ENCODE measurements around the gene PREX1. TPM values are rescaled to one million over a fixed set of nuclear protein-coding genes. Genes with fewer than 3 reads are reported as not detected.

The PREX1 gene
- total RNA-seq, 2 experiments from 2014 or later, result 36.5 to 39.2 TPM

DNA sequence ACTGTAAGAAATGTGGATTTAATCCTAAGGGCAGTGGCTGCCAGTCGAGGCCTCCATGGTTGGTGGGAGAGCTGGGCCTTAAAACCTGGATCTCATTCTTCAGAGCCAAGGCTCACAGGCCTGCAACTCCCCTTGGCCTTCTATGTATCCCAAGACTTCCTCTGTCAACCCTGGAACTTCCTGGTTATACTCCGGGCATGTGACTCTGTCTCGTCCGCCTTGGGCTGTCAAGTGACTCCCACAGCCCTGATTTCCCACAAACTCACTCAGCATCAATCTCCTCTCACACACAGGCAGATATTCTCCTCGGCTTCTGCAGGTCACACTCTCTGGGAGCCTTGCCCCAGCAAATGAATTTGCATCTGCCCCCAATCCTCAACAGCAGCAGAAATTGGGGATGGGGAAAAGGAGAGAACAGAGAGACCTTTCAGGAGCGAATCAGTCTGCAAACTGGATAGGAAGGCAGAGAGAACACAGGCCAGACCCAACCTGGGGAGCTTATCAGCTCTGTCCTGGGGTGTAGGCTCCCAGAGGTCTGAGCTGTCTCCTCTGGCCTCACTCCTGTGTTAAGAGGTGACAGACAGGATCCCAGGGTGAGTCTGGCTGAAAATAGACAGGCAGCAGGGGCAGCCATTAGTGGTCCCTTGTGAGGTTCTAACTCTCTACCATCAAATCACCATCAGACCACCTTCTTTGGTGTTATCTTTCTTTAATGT, 30.4 kb upstream of the PREX1 start:
- no peaks in the 10 kb centered on the region for H3K4me1 Mint-ChIP-seq
- ATAC-seq (no peak), DNase-seq (no peak)
- no peaks in the 10 kb centered on the region for H3K36me3 Mint-ChIP-seq (ENCODE audit: low read depth)
- no peak overlapping the region for H3K27ac Mint-ChIP-seq
- ChIA-PET CTCF (interaction anchor here (0.7 to 1.5 kb wide), 2 partner anchors 80 to 203 kb away, joined by 3 to 4 read pairs; no protein-coding TSS in a partner anchor), POLR2A (no interaction called here)
- intact Hi-C loops (cut with DNase I, micrococcal nuclease), result no loop called here
- no peak overlapping the region for H3K4me3 Mint-ChIP-seq
- H3K9me3 Mint-ChIP-seq (ENCODE audit: low read depth), result no peaks in the 10 kb centered on the region
- H3K27me3 Mint-ChIP-seq, result no peaks in the 10 kb centered on the region

DNA sequence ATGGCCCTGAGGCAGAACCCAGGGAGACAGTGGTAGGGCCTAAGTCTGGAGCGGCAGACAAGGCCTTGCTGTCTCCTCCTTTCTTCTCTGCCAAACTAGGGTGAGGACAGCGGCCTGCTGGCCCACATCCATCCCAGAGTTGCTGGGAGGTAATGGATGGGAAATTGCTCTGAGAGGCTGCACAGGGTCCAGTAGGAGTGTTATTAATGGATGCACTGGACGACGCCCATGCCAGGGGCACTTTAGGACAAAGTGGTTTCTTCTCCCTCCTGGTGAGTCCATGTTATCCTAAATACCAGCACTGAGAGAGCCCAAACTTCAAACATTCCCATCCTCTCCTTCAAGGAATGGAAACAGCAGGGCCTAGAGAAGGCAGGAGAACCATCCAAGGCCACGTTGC, 28.3 kb upstream of the PREX1 start:
- Mint-ChIP-seq H3K4me3 (no peak overlapping the region), H3K27ac (no peak overlapping the region), H3K9me3 (ENCODE audit: low read depth) (peaks cover 5% of the 10 kb centered on the region), H3K36me3 (ENCODE audit: low read depth) (no peaks in the 10 kb centered on the region), H3K27me3 (no peaks in the 10 kb centered on the region), H3K4me1 (no peaks in the 10 kb centered on the region)
- POLR2A ChIA-PET, result no interaction called here
- intact Hi-C loops (cut with DNase I, micrococcal nuclease), result no loop called here
- CTCF ChIA-PET, result no interaction called here
- ATAC-seq (no peak), DNase-seq (no peak)

DNA sequence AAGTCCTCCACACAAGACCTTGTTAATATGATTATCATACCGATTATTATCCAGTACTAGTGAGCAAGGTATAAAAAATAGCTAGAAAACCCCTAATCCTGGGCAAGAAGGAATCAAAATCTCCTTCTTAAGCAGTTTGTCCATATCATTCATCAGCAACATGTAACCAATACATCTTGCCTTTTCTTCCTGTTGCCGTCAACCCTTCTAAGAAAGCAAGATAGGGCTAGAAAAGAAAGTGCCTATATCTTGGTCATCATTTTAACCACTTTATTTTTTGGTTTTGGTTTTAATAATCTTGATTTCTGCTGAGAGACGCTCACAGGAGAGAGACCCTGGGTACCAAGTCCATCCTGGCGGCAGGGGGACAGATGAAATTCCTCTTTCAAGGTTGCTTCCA, 27.2 kb upstream of the PREX1 start:
- POLR2A ChIA-PET, result no interaction called here
- ATAC-seq (no peak), DNase-seq (no peak)
- Mint-ChIP-seq H3K4me1 (no peaks in the 10 kb centered on the region), H3K27me3 (no peaks in the 10 kb centered on the region), H3K9me3 (ENCODE audit: low read depth) (peaks cover 5% of the 10 kb centered on the region), H3K36me3 (ENCODE audit: low read depth) (no peaks in the 10 kb centered on the region), H3K27ac (no peak overlapping the region), H3K4me3 (no peak overlapping the region)
- CTCF ChIA-PET, result no interaction called here
- intact Hi-C loops (cut with DNase I, micrococcal nuclease), result no loop called here

DNA sequence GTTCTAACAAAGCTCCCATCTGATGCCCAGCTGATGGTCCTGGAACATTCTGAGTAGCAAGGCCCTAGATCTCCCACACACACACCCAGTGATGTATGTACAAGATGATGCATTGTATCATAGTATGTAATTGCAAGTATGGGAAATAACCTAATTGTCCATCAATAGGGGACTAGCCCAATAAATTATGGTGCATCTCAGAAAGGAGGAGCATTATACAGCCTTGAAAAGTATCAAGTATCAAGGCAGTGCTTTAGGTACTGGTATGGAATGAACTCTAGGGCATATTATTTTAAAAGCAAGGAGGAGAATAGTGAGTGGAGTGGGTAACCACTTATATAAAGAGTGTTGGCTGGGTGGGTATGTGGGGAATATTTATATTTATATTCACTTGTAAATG, 24.8 kb upstream of the PREX1 start:
- no peak overlapping the region for H3K27ac Mint-ChIP-seq
- H3K4me3 Mint-ChIP-seq, result no peak overlapping the region
- intact Hi-C loops (cut with DNase I, micrococcal nuclease), result no loop called here
- H3K36me3 Mint-ChIP-seq (ENCODE audit: low read depth), result no peaks in the 10 kb centered on the region
- peaks cover 4% of the 10 kb centered on the region for H3K4me1 Mint-ChIP-seq
- ChIA-PET CTCF (no interaction called here), POLR2A (no interaction called here)
- DNase-seq, result no peak
- ATAC-seq, result no peak
- H3K9me3 Mint-ChIP-seq (ENCODE audit: low read depth), result peaks cover 5% of the 10 kb centered on the region
- no peaks in the 10 kb centered on the region for H3K27me3 Mint-ChIP-seq

DNA sequence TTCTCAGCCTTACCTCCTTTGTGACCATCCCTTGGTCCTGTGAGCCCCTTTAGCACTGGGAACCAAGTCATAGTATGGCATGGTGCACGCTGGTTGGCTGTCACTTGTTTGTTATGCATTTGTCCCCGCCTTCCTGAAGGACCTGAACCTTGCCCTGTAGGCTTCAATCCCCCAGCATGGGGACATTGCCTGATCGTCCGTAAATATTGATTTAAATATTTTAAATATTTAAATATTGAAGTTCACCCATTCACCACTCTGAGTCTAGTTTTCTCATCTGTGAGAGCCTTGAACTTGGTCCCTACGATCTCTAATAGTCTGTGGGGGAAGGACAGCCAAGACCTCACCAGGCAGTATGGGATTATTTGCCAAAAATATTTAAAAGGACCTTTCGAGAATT, 23.8 kb upstream of the PREX1 start:
- Mint-ChIP-seq H3K36me3 (ENCODE audit: low read depth) (no peaks in the 10 kb centered on the region), H3K27me3 (no peaks in the 10 kb centered on the region), H3K27ac (no peak overlapping the region), H3K9me3 (ENCODE audit: low read depth) (peaks cover 5% of the 10 kb centered on the region), H3K4me3 (no peak overlapping the region), H3K4me1 (peaks cover 14% of the 10 kb centered on the region)
- ATAC-seq, result no peak
- no peak for DNase-seq
- CTCF ChIA-PET, result no interaction called here
- POLR2A ChIA-PET, result no interaction called here
- intact Hi-C loops (cut with DNase I, micrococcal nuclease), result no loop called here

DNA sequence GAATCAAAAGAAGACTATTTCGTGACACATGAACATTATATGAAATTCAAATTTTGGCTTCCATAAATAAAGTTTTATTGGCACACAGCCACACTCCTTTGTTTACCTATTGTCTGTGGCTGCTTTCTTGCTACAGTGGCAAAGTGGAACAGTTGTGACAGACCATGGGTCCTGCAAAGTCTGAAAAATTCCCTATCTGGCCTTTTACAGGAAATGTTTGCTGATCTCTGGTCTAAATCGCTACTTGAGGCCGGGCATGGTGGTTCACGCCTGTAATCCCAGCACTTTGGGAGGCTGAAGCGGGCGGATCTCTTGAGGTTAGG, 23.1 kb upstream of the PREX1 start:
- ChIA-PET POLR2A (interaction anchor here (0.7 kb wide), 1 partner anchor 10 kb away, joined by 4 read pairs; no protein-coding TSS in a partner anchor), CTCF (interaction anchor here (0.7 kb wide), 1 partner anchor 27 kb away, joined by 4 read pairs; no protein-coding TSS in a partner anchor)
- Mint-ChIP-seq H3K27me3 (no peaks in the 10 kb centered on the region), H3K36me3 (ENCODE audit: low read depth) (no peaks in the 10 kb centered on the region), H3K4me1 (peaks cover 18% of the 10 kb centered on the region), H3K27ac (no peak overlapping the region), H3K9me3 (ENCODE audit: low read depth) (peaks cover 5% of the 10 kb centered on the region), H3K4me3 (no peak overlapping the region)
- intact Hi-C loops (cut with DNase I, micrococcal nuclease), result no loop called here
- DNase-seq (no peak), ATAC-seq (no peak)

DNA sequence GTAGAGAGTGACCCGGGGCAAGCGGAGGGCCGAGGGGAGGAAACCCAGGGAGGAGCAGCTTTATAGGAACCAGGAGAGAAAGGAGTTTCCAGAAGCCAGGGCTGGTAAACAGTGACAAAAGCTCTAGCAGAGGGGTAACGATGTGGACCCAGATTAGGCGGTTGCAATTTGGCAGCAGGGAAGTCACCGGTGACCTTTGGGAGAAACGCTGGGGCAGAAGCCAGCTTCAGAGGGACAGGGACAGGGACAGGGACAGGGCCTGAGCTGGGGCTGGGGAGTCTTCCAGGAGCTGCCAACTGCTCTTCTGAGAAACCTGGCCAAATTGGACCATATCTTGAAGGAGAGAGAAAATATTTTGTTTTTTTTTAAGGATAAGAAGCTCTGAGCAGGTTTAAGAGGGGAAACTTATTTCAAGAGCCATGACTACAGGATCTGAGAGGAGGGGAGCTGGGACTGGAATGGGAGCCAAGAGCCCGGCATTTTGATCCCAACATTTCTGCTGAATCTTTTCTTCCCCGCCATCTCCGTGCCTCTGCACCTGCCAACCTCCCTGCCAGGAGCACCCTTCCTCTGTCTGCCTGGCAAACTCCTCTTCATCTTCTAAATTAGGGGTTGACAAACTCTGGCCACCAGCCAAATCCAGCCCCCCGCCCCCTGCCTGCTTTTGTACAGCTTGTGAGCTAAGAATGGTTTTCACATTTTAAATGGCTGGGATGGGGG, 22.6 kb upstream of the PREX1 start:
- ATAC-seq, result no peak
- CTCF ChIA-PET, result interaction anchor here (0.6 to 0.7 kb wide), 2 partner anchors 27 to 123 kb away, joined by 3 to 4 read pairs; no protein-coding TSS in a partner anchor

DNA sequence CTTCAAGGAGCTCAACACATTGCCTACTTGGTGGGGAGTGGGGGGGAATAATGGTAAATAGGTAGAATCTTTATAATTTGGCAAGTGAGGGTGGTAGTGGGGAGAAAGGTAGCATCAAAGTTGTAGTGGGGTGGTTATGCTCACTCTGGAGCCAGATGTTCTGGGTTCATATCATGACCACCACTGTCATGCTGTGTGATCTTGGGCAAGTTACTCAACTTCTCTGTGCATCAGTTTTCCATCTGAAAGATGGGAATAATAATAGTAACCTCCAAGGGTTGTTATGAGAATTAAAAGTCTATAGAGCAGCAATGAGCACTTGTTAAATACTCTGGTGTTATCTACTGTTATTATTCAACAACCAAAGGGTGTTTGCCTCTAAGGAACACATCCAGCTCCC, 22.0 kb upstream of the PREX1 start:
- Mint-ChIP-seq H3K4me1 (peaks cover 22% of the 10 kb centered on the region), H3K4me3 (no peak overlapping the region), H3K36me3 (ENCODE audit: low read depth) (no peaks in the 10 kb centered on the region), H3K27me3 (no peaks in the 10 kb centered on the region), H3K9me3 (ENCODE audit: low read depth) (peaks cover 5% of the 10 kb centered on the region), H3K27ac (no peak overlapping the region)
- DNase-seq, result no peak
- intact Hi-C loops (cut with DNase I, micrococcal nuclease), result no loop called here
- ChIA-PET POLR2A (no interaction called here), CTCF (interaction anchor here (0.6 kb wide), 1 partner anchor 123 kb away, joined by 3 read pairs; no protein-coding TSS in a partner anchor)
- no peak for ATAC-seq

More for the DNA sequence above, 22.6 kb upstream of the PREX1 start:
- no peaks in the 10 kb centered on the region for H3K27me3 Mint-ChIP-seq
- DNase-seq, result no peak
- H3K4me1 Mint-ChIP-seq, result peaks cover 18% of the 10 kb centered on the region
- intact Hi-C loops (cut with DNase I, micrococcal nuclease), result no loop called here
- no peaks in the 10 kb centered on the region for H3K36me3 Mint-ChIP-seq (ENCODE audit: low read depth)
- POLR2A ChIA-PET, result interaction anchor here (0.7 kb wide), 1 partner anchor 10 kb away, joined by 4 read pairs; no protein-coding TSS in a partner anchor
- no peak overlapping the region for H3K27ac Mint-ChIP-seq
- H3K4me3 Mint-ChIP-seq, result no peak overlapping the region
- H3K9me3 Mint-ChIP-seq (ENCODE audit: low read depth), result peaks cover 5% of the 10 kb centered on the region

DNA sequence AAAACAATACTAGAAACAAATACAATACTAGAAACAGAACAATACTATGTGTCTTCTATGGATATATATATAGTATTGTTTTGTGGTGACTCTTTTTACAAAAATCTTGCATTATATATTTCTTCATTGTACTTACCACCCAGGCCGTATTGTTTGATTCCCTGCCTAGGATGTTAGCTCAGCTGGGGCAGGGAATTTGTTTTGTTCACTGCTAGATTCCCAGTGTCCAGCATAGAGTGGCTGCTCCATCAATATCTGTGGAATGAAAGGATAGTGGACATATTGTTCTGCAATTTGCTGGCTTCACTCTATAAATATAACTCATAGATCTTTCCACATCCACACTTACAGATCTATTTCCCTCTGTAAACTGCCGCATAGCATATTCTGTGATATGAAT, 21.5 kb upstream of the PREX1 start:
- ChIA-PET CTCF (interaction anchor here (0.6 kb wide), 1 partner anchor 122 kb away, joined by 3 read pairs; no protein-coding TSS in a partner anchor), POLR2A (no interaction called here)
- DNase-seq (no peak), ATAC-seq (no peak)
- no peaks in the 10 kb centered on the region for H3K27me3 Mint-ChIP-seq
- peaks cover 5% of the 10 kb centered on the region for H3K9me3 Mint-ChIP-seq (ENCODE audit: low read depth)
- no peak overlapping the region for H3K27ac Mint-ChIP-seq
- H3K4me3 Mint-ChIP-seq, result no peak overlapping the region
- peaks cover 23% of the 10 kb centered on the region for H3K4me1 Mint-ChIP-seq
- intact Hi-C loops (cut with DNase I, micrococcal nuclease), result no loop called here
- no peaks in the 10 kb centered on the region for H3K36me3 Mint-ChIP-seq (ENCODE audit: low read depth)

DNA sequence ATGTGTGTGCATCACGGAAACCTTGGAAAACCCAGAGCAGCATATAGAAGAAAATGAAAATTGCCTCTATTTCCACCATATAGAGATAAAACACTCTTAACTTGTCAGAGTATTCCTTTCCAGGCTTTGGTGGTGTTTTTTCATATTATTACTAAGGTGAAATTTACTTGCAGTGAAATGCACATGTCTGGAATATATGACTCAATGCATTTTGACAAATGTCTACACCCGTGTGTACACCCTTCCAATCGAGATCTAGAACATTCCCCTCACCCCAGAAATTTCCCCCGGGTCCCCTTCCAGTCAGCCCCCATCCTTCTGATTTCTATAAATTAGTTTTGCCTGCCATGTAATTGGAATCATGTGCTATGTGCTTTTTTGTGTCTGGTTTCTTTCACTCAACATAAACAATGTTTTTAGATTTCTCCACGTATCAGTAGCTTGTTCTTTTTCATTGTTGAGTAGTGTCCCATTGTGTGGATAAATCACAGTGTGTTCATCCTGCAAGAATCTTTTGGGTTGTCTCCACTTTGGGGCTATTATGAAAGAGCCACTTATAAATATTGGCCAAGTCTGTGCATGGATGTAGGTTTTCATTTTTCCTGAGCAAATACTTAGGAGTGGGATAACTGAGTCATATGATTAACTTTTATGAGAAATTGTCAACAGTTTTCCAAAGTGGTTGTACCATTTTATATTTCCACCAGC, 19.9 kb upstream of the PREX1 start:
- no peaks in the 10 kb centered on the region for H3K27me3 Mint-ChIP-seq
- H3K4me1 Mint-ChIP-seq, result peaks cover 23% of the 10 kb centered on the region
- H3K36me3 Mint-ChIP-seq (ENCODE audit: low read depth), result no peaks in the 10 kb centered on the region
- peak; percentile 17 for ATAC-seq
- ChIA-PET CTCF (no interaction called here), POLR2A (no interaction called here)
- H3K9me3 Mint-ChIP-seq (ENCODE audit: low read depth), result peaks cover 3% of the 10 kb centered on the region
- H3K27ac Mint-ChIP-seq, result peak overlapping the region; percentile 89
- H3K4me3 Mint-ChIP-seq, result no peak overlapping the region
- intact Hi-C loops (cut with DNase I, micrococcal nuclease), result loop anchor here in 1 of 2 experiments (1.0 kb wide), 4 partner anchors 19 to 108 kb away; no protein-coding TSS in a partner anchor
- no peak for DNase-seq

DNA sequence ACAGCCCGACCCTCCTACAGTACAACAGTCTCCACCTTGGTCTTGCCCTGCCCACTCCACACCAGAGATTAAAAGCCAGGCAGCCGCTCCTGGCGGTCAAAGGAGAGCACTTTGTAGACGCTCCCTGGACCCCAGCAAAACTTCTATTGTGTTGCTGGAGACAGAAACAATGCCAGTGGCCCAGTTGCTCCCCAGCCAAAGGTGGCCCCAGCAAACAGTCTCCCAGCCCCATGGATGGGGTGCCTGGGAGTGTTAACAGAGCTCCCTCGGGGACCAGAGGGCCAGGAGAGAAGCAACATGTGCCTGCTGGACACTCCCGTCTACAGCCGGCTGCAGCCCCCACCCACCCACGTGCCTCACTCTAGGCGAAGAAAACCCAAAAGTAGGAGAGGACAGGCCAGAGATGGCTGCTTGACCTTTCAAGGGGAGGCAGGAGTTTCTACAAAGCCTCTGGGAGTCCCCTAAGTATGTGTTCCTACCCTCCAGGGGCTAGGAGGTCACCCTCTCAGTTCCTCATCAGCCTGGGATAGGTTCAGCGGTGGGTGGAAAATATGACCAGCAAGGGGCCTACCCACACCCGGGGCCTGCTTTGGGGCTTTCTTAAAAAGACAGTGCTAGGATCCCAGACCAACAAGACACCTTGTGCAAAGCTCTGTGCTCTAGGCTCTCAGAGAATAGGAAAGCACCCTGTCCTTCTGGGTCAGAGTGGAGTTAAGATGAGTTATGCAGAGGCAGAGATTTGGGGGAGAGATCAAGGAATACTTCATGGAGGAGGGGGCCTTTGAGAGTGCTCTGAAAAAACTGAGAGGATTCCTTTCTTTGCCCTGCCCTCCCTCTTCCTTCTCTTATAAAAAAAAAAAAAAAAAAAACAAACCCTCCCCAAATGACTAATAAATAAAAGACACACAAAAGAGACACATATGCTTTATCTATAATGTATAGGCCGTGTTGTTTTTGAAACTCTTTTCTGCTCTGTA, 19.0 kb upstream of the PREX1 start:
- peak; percentile 93 for ATAC-seq
- no peaks in the 10 kb centered on the region for H3K36me3 Mint-ChIP-seq (ENCODE audit: low read depth)
- H3K27me3 Mint-ChIP-seq, result no peaks in the 10 kb centered on the region
- intact Hi-C loops (cut with DNase I, micrococcal nuclease), result loop anchor here in 1 of 2 experiments (1.0 kb wide), 4 partner anchors 19 to 108 kb away; no protein-coding TSS in a partner anchor
- peaks cover 23% of the 10 kb centered on the region for H3K4me1 Mint-ChIP-seq
- H3K27ac Mint-ChIP-seq, result peak overlapping the region; percentile 89
- ChIA-PET POLR2A (no interaction called here), CTCF (no interaction called here)
- peak; percentile 85 for DNase-seq
- H3K9me3 Mint-ChIP-seq (ENCODE audit: low read depth), result no peaks in the 10 kb centered on the region
- H3K4me3 Mint-ChIP-seq, result no peak overlapping the region
